PC-9 (cell line): Measurements from ENCODE around the gene OSBPL6.

ENCODE experiments used
- EZH2 ChIP-seq: fragments of 200-600 bp; sonication (generic); IDR thresholded peaks from 2 replicates; pipeline ENCODE4 v1.8.0; 2017; ENCODE audit warnings: antibody characterized with exemption, low read depth
- TF ChIP-seq, protein P1 (sequence below): fragments of 200-600 bp; sonication (generic); conservative IDR thresholded peaks from 2 replicates; pipeline ENCODE4 v1.6.1; 2017; ENCODE audit warnings: mixed run types, antibody characterized with exemption, mild to moderate bottlenecking, moderate library complexity

GRCh38 chr2:178377046-178377445, 182.7 kb downstream of the OSBPL6 start:
- no peak for TF ChIP-seq EZH2
- TF ChIP-seq, protein P1, sequence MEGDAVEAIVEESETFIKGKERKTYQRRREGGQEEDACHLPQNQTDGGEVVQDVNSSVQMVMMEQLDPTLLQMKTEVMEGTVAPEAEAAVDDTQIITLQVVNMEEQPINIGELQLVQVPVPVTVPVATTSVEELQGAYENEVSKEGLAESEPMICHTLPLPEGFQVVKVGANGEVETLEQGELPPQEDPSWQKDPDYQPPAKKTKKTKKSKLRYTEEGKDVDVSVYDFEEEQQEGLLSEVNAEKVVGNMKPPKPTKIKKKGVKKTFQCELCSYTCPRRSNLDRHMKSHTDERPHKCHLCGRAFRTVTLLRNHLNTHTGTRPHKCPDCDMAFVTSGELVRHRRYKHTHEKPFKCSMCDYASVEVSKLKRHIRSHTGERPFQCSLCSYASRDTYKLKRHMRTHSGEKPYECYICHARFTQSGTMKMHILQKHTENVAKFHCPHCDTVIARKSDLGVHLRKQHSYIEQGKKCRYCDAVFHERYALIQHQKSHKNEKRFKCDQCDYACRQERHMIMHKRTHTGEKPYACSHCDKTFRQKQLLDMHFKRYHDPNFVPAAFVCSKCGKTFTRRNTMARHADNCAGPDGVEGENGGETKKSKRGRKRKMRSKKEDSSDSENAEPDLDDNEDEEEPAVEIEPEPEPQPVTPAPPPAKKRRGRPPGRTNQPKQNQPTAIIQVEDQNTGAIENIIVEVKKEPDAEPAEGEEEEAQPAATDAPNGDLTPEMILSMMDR = no peak
